LNCaP clone FGC (cell line): ENCODE data around the gene AMOTL1.

Experiments used
- DNase-seq: peaks from one replicate; pipeline ENCODE4 v3.0.0-alpha.2; 2011; ENCODE audit warnings: low read depth
- H3K4me3 ChIP-seq: 2 replicates; pipeline ENCODE4 v1.5.1; 2011; ENCODE audit warnings: mild to moderate bottlenecking, low read depth, low read length, control low read depth
- CTCF ChIP-seq: IDR thresholded peaks from 2 replicates; pipeline ENCODE4 v1.5.1; 2012; ENCODE audit warnings: mild to moderate bottlenecking; ENCODE audit not compliant: control insufficient read depth, insufficient read depth; ENCODE audit errors: extremely low read depth

The AMOTL1 gene

GRCh38 chr11:94870422-94870821, 102.3 kb downstream of the AMOTL1 start:
- no peak for TF ChIP-seq CTCF
- no peak overlapping the region for H3K4me3 ChIP-seq
- DNase-seq, result no peak

- DNase-seq, result no peak
- H3K4me3 ChIP-seq, result no peak overlapping the region
- TF ChIP-seq CTCF, result no peak
These were observed 103.5 kb downstream of the AMOTL1 start for GRCh38 chr11:94871491-94872185.

GRCh38 chr11:94873916-94874540, 105.9 kb downstream of the AMOTL1 start:
- no peak overlapping the region for H3K4me3 ChIP-seq
- DNase-seq, result no peak
- TF ChIP-seq CTCF, result no peak

GRCh38 chr11:94876222-94876621, 108.1 kb downstream of the AMOTL1 start:
- no peak overlapping the region for H3K4me3 ChIP-seq
- no peak for DNase-seq
- TF ChIP-seq CTCF, result no peak

- DNase-seq, result no peak
- TF ChIP-seq CTCF, result no peak
- H3K4me3 ChIP-seq, result no peak overlapping the region
These were observed 108.7 kb downstream of the AMOTL1 start for GRCh38 chr11:94876645-94877442.

GRCh38 chr11:94877443-94878200, 109.5 kb downstream of the AMOTL1 start:
- no peak overlapping the region for H3K4me3 ChIP-seq
- no peak for TF ChIP-seq CTCF
- DNase-seq, result no peak
